GM18499 (cell line): ENCODE results near the gene GINS2.

Experiments
- ATAC-seq: cut with Tn5 transposase; IDR thresholded peaks from one replicate; pipeline ENCODE4 v1.9.1; 2021; ENCODE audit warnings: moderate number of reproducible peaks; ENCODE audit not compliant: insufficient read depth, unreplicated experiment

The GINS2 gene

DNA sequence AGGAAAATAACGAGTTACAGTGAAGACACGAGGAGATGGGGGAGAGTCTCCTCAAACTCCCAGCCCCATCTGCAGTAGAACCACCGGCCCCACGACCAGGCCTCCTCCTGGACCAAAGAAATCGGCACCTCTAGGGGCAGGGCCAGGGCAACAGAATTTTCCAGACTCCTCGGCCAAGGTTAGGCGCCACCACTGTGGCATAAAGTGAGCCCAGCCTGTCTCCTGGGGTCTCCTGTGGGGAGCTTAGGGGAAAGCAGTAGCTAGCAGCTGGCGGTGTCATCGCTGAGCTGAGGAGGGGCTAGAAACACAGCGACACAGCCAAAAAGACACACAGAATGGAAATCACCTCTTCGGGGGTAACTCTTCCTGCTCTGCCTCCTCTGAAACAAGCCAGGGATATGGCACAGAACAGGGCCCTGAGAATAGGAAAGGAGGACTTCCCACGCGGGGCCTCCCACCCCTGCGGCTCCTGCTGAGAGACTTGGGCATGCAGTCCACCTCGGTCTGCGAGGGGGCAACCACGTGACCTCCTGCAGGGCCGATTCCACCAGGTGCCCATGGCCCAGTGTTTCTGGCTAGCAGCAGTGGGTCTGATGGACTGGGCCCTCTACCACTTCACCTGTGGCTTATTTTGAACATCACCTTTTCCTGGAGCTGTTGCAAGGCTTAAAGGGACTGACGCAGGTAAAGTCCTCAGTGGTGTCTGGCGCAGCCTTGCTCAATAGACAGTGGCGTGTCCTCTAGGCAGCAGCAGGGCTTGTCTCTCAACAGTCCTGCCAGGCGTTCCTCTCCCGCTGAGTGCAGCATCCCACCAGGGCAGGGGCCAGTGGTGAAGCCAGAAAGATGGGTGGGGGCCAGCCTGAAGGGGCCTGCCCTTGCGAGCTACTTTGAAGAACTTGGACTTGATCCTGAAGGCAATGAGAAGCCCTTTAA, 6.7 kb upstream of the GINS2 start:
- no peak for ATAC-seq

DNA sequence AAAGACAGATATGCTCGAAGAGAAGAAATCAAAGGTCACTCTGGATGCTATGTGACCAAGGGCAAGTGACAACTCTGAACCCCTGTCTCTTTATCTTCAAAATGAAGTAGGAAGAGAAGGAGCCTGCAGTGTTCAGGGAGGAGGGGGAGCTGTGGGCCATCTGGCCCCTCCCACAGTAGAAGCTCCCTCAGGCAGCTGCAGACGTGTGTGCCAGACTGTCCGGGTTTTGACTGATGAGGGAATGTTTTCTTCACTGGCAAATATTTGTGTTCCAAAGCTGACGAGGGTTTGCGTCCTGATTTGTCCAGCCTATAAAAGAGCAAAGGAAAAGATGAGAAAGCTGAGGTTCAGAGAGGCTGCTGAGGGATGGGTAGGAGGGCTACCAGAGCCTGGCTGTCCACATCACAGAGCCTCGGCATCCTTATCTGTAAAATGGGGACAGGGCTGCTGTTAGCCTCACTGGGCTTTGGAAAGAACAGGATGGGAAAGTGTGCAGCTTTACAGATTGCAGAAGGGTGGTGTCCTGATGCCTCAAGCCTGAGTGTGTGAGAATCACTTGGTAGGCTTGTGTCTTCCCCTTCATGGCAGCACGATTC, 1.8 kb upstream of the GINS2 start:
- no peak for ATAC-seq

DNA sequence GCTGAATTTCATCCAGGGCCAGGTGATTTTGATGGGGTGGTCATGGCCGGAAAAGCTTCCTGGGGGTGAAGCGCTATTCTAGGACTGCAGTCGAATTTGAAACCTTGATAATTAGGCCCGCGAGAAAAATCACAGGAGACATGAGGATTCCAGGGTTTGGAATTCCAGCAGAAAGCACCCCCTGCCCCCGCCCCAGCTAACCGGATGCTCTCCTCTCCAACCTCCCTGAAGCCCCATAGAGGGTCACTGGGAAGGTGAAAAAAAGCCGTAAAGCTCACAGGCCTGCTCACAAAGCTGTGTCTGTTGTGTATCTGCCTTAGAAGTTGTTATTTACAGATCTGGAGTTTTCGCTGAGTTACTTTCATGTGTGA, 1.2 kb upstream of the GINS2 start:
- no peak for ATAC-seq

DNA sequence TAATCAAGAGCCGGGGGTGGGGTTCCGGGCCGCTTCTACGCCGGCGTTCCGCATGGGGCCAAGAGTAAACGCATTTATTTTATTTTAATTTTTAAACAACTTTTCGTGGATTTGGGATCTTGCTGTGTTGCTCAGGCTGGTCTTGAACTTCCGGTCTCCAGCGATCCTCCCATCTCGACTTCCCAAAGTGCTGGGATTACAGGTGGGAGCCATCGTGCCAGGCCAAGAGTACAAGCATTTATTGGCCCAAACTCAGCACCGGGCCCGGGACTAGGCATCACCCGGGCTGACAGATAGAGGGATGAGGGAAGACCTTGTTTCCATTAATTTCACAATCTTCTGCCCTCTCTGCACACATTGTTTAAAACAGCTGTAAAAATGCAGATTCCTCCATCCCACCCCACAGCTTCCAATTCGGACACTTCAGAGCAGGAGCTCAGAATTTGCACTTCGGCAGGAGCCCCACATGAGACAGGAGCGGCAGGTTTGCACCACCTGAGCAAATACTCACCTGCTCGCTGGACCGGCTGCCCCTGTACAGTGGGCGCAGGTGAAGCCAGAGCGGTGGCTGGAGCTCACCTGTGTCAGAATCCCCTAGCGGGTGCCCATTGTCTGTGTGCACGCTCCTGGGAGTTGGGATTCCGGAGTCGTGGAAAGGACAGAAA, 663 bp upstream of the GINS2 start:
- ATAC-seq = no peak

DNA sequence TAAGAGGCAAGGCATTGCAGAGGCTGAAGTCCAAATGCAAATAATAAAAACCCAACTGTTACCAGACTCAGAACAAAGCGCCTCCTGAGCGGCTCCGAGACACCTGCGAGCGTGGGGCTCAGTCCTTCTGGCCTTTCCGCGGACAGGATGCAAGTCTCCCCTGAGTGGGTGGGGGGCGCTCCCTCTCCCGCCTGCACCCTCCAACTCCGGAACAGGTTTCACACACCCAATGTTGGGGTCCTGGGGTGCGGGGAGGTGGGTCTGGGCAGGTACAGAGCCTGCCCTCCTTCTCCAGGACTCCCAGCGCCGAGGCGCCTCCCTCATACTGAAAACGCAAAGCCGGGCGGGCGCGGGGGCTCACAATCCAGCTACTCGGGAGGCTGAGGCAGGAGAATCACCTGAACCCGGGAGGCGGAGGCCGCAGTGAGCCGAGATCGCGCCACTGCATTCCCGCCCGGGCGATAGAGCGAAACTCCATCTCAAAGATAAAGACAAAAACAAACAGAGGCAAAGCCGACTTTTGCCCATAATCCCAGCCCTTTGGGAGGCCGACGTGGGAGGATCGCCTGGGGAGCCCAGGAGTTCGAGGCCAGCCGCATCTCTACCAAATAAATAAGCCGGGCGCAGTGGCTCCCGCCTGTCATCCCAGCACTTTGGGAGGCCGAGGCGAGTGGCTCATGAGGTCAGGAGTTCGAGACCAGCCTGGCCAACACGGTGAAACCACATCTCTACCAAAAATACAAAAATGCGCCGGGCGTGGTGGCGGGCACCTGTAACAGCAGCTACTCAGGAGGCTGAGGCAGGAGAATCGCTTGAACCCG, 893 bp downstream of the GINS2 start:
- no peak for ATAC-seq

DNA sequence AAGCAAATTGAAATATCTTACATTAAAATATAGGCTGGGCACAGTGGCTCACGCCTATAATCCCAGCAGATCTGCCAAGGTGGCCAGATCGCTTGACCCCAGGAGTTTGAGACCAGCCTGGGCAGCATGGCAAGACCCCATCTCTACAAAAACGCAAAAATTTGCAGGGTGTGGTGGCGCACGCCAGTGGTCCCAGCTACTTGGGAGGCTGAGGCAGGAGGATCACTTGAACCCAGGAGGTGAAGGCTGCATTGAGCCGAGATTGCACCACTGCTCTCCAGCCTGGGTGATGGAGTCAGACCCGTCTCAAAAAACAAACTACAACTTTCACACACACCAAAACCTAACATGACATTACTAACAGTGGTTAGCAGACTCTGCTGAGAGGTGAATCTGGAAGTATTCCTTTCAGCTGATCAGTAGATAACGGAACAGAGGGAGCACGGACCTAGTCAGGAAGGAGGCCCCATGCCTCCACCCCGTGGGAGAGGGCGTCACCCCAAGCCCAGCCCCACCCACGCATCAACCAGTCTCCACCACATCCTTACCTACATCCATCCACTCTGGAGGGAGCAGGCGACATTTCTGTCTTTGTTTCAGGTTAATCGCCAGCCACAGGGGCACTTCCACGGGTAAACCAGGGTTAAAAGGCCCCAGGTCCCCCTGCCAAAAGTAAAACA, 1.7 kb downstream of the GINS2 start:
- ATAC-seq = no peak

DNA sequence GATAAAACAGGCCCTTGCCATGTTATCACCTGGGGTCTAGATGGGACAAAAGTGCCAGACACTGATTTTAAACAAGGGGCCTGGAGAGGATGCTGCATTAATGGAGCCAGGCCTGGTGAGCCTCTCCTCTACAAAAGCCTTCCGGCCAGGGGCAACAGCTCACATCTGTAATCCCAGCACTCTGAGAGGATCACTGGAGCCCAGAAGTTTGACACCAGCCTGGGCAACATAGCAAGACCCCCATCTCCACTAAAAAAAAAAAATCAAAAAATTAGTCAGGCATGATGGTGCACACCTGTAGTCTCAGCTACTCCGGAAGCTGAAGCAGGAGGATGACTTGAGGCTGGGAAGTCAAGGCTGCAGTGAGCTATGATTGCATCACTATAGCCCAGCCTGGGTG, 3.5 kb downstream of the GINS2 start:
- no peak for ATAC-seq

DNA sequence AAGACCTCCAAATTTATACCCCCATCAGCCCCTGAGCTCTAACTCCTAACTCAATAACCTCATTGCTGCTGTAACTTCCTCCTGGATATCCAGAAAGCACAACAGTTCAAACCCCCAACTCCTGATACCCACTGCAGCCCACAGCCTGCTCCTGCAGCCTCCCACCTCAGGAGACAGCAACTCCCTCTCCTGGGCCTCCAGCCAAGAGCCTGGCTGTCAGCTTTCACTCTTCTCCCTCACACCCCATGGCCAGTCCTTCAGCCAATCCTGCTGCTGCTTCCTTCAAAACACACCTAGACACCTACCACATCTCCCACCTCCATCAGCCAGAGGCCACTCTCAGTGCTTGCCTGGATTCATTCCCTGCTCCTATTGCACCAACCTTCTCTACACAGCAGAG, 5.4 kb downstream of the GINS2 start:
- ATAC-seq = no peak

DNA sequence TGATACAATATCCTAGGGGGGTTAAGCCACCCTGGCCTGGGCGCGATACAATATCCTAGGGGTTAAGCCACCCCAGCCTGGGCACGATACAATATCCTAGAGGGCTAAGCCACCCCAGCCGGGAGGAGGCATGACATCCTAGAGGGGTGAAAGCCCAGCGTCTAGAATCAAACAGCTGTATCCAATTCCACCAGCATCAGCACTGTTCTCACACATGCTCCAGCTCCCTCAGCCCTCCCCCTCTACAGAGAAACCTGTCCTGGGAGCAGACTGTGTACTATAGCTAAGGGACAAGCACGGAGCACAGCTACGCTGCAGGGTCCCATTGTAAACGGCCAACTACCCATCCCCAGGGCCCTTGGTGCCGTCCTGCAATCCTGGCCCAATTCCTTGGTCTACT, 6.2 kb downstream of the GINS2 start:
- no peak for ATAC-seq

DNA sequence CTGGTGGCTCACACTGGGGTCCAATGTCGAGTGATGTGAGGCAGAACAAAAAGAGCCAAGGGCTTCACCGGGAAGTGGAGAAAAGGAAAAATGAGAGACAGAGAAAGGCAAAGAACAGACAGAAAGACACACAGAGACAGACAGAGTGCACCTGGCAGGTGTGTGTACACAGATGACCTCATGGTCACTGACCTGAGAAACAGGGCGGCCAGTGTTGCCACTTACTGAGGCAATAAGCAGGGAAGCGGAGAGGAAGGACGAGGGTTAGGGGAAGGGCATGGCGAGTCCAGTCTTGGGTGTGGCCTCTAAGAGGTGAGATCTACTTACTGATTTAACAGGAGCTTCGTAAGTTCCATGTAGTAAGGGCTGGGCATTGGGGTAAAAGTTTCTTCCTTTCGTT, 7.5 kb downstream of the GINS2 start:
- ATAC-seq = no peak

DNA sequence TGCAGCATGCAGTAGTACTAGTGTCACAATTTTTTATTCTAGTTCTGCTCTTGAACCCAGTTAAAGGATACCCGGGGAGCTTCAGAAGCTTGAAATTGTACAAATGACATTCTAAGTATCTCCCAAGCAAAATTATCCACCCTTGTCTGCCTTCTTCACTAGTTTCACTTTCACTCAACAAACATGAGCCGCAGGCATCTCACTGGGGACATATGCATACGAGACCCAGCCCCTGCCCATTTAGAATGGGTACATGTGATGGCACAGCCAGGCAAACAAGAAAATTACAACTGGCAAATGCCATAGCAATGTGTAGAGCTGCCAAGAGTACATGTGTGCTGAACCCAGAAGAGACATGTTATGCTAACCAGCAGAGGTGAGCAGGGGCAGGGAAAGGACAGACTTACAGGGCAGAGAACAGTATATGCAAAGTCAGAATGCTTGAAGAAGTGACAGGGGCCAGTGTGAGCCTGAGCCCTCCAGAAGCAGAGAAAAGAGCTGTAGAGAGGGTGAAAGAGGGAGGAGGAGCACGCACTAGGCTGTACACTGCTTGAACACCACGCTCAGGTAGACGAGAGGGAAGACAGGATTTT, 8.3 kb downstream of the GINS2 start:
- ATAC-seq = no peak

DNA sequence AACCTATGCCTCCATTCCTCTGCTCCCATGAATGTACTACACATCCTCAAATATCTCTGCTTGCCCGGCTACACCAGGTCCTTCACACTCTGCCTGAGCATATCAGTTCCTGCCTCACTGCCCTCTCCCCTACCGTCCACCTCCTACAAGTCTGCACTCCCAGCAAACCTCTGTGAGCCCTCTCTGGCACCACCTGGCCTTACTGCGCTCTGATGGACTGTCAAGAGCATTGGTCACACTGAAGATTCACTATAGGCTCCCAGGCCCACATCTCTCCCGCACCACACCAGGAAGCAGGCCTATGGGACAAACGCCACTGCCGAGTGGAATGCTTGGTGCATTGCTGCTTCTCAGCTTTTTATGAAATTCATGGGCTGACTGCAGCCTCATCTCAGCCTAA, 8.9 kb downstream of the GINS2 start:
- ATAC-seq = no peak

DNA sequence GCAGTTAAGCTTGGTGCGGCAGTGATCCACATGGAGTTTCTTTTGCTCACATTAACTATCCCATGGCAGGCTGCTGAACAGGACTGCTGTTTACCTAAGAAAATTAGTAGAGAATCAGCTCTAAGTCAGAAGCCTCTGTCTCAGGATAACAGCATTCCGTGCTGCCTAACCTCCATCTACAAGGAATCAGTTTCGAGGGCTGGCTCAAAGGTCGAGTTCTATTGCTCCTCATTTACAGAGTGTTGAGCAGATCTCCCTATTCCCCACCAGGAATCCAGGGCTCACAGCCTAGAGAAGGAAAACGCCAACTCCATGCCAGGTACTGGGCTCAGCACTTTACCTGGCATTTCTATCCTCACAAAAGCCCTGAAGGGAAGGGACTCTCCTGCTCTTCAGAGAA, 9.9 kb downstream of the GINS2 start:
- ATAC-seq = no peak

DNA sequence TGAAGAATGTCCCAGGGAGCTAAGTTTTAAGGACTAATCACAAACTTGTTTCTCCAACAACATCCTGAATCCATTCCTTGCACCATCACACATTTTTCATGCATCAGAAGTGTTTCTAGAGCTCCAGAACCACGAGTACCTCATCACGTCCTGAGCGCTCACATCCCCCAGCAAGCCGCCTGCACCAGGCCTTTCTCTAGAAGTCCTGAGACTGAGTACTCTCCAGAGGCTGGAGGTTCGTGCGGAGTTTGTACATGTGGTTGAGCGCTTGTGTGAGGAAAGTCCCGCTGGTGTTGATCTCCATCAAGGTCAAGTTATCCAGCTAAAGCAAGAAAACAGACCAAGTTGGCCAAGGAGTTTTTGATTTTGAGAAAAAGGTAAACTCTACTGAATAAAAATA, 10.7 kb downstream of the GINS2 start:
- ATAC-seq = no peak

DNA sequence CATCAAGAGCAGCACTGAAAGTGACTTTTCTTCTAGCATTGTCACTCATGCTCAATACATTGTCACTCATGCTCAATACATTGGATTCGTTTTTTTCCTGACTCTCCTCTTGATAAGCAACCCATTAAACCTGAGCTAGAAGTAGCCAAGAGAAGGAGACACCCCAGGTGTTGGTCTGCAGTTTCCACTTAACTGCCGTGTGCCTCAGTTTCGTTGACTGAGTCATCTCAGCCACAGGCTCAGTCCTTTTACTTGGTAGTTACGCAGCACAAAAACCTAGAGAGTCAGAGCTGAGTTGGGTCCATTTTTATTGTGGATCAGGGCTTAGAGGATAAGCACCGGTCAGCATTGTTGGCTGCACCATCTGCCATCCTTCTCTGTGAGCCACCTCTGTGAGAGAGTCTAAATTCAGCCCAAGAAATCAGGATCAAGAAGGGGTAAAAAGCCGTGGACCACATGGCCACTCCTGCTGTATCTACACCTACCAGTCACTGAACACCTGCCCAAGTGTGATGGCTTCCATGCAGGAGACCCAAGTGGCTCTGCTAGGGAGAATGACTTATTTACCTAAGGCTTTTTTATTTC, 11.3 kb downstream of the GINS2 start:
- ATAC-seq = no peak

DNA sequence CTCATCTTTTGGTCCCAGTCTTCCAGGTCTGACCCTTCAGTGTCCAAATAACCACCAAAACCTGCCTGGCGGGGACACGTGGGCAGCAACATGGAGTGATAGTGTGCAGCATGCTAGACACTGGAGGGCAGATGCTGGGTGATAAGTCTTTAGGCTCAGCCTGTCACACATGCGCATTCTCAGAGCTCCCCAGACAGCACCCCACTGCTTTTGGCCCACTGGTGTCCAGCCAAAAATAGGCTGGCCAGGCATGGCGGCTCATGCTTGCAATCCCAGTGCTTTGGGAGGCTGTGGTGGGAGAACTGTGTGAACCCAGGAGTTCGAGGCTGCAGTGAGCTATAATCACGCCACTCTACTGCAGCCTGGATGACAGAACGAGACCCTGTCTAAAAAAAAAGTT, 12.3 kb downstream of the GINS2 start:
- no peak for ATAC-seq

DNA sequence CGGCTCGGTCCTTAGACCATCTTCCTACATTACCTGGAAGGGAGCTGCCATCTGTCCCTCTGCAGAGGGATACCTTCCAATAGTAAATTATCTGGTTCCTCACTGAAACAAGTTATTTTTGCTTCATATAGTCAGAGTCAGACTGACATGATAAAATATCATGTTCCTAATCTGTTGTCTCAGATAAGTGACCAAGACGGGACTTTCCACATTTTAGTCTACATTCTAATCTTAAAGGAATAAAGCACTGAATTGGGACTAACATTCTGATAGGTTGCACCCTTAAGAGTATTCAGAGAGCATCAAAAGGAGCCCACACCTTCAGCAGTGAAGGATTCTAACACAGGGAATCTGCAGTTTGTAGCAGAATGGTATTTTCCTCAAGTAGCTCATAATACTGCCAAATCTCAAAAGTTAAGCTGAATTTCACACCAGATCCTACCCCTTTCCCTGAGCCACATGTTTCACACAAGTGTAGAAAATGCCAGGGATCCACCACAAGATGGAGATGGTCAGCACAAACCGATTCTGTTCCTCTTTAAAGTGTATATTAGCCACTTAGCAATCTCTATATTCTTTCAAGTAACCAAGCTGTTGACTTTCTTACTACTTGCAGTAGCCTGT, 13.4 kb downstream of the GINS2 start:
- no peak for ATAC-seq

DNA sequence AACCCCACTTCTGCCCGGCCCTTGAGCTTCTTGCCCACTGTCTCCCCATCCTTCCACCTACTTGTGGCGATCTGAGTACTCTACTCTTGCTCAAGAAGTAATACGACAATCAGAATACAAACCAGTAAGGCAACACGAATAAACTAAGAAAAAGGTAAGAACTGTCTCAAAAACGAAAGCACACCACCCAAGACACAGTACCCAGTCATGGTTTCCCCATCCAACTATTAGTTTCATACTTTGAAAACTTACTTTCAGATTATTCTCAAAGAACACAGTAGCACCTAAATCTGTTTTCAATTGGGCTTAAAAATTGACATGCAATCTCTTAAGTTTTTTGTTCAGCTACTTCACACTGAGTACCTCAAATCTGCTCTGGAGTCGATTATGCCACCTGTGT, 13.9 kb downstream of the GINS2 start:
- ATAC-seq = no peak

DNA sequence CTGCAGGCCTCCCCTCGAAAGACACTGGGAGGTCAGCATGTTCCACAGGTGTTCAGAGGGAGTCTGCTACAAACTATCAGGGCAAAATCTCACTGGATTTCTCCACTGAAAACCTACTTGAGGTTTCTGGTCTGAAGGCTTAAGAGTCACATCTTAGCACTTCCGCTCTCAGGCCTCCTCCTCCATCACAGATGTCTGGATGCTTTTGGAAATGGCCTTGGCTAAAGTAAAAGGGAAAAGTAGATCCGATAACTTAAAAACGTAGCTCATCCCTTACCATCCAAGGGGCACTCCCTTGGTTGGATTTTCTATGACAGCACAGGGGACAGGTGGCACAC, 14.4 kb downstream of the GINS2 start:
- no peak for ATAC-seq
